CD4-positive, alpha-beta T cell treated with Interleukin-15 for 4 hours (primary cell): ENCODE measurements around the gene FAM120A.

Experiments used
- DNase-seq: peaks from one replicate; pipeline ENCODE4 v3.0.0-alpha.2; 2020; ENCODE audit warnings: low spot score

The FAM120A gene

DNA sequence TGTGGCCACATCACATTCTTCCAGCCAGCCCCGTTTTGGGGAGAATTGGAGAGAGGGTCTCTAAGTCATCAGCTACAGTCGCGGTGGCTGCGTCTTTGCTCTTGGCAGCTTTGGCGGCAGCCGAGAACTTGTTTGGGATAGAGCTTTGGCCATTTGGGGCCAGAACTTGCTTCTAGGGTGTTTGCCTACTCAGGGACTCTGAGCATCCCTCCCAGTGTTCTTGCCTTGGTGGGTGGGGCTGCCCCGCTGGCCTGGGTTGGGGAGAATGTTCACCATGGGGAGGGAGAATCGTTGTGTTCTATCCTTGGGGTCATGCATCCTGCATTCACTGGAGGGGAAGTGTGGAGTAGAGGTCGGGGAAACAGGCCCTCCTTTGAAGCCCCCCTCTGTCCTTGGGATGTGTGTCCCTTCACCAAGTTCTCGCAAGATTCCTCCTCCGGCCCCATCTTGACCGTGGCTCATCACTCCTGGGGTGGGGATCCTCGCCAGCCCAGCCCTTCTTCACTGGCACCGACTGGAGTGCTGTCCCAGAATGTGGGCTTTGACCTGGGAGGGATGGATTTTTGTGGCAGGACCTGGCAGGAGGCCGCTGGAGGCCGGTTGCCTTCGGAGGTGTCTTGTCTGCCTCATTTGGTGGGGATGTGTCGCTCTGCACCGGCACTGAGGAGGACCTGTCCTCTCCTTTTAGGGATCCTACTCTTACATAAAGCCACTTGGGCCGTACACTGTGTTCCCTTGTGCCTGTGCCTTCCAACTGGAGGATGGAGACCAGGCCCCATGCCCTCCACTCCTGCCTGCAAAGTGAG is 128.4 kb downstream of the FAM120A start:
- DNase-seq: no peak

DNA sequence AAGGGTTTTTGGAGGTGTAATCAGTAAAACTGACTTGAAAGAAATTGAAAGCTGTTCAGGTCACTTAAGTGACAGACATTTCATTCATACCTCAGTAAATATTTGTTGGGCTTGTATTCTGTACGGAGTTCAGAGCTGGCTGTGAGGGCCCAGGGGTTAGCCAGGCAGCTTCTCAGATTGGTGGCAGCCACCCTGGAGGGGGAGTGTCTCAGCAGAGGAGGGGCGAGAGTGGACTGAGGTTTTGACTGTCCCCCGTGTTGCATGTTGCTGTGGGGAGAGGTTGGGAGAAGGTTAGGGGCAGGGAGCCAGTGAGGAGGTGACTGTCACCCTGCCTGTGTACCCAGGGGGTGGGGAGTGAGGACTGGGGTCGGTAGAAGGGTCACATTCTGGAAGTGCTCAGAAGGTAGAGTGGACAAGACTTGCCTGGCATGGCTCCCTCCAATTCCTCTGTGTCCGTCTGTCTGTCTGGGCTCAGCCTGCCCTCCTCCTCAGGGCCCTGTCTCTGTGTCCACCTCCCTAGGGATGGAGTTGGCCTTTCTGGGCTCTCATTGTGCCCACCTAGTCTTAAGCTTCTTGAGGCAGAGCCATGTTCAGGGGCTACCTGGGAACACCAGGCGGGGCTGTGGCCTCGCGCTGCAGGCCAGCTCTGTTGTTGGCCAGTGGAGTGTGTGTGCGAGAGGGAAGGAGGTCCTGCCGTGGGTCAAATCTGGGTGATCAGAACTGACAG is 129.3 kb downstream of the FAM120A start:
- DNase-seq: no peak

GRCh38 chr9:93582115-93582514 is 130.6 kb downstream of the FAM120A start:
- DNase-seq: no peak

- DNase-seq: no peak
Observed at GRCh38 chr9:93582550-93582949, 131.1 kb downstream of the FAM120A start.

DNA sequence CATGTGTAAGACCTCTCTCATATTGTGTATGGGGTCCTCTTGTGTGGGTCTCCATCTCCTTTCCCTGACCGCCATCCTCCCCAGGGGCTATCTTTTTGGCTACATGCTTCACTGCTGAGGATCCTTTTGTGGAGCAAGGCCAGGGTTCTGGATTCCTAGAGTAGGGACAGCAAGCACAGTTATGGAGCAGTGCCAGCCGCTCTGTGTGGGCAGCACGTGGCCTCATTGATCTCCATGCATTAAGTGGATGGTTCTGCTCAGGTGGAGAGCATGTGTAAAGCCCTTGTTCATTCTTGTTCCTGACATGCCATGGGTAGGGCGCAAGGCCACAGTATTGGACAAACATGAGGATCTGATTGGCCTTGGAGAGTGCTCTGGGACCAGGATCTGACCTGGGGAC is 133.8 kb downstream of the FAM120A start:
- DNase-seq: no peak

DNA sequence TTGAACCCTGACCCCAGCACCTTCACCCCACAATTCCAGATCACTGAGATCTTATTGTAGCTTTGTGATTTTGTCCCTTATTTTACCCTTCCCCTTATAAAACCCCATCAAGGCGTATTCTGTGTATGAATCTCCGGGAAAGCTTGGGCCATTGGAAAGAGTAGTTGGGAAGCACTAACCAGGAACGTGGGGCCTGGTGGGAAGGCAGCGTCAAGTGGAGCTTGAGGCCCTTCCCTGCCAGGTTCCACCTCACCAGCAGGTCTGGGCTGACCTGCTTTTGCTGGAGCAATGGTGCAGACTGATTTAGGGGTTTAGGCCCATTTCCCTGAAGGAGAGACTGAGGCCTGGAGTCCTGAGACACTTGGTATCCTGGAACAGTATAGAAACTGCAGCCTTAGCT is 134.2 kb downstream of the FAM120A start:
- no peak for DNase-seq

GRCh38 chr9:93586290-93587057 is 135.0 kb downstream of the FAM120A start:
- DNase-seq: no peak

DNA sequence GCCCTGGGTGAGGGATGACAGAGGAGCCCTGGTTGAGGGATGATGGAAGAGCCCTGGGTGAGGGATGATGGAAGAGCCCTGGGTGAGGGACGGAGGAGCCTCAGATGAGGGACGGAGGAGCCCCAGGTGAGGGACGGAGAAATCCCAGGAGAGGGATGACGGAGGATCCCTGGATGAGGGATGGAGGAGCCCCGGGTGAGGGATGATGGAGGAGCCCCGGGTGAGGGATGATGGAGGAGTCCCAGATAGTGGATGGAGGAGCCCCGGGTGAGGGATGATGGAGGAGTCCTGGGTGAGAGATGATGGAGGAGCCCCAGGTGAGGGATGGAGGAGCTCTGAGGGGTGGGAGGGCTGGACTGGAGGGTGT is 135.8 kb downstream of the FAM120A start:
- no peak for DNase-seq

DNA sequence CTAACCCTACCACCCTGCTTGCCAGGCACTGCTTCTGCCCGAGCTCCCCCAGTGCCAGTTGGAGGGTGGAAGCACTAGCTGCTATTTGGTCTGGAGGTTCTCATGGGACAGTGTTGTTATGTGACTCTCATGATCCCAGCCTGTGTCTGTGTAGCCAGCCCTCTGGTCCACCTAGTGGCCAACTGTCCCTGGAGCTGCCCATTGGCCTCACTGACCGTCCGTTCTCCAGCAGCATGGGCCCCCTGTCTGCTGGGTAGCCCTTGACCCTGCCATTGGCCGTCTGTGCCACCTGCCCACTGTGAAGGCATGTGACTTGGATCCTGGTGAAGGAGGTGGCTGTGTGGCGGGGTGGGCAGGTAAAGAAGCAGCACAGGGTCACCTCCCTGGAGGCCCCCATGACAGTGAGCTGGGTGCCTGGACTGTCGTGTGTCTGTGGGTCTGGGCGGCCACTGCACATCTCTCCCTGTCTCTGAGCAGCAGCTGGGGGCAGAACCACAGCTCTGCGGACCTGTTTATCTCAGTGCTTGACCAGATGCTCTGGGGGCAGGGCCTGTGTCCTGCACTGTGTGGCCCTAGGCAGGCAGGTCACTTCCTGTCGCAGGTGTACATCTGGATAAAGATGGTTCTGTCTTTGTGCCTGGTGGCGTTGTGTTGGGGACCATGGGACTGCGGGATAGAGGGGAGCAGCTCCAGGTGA is 136.3 kb downstream of the FAM120A start:
- DNase-seq: no peak

DNA sequence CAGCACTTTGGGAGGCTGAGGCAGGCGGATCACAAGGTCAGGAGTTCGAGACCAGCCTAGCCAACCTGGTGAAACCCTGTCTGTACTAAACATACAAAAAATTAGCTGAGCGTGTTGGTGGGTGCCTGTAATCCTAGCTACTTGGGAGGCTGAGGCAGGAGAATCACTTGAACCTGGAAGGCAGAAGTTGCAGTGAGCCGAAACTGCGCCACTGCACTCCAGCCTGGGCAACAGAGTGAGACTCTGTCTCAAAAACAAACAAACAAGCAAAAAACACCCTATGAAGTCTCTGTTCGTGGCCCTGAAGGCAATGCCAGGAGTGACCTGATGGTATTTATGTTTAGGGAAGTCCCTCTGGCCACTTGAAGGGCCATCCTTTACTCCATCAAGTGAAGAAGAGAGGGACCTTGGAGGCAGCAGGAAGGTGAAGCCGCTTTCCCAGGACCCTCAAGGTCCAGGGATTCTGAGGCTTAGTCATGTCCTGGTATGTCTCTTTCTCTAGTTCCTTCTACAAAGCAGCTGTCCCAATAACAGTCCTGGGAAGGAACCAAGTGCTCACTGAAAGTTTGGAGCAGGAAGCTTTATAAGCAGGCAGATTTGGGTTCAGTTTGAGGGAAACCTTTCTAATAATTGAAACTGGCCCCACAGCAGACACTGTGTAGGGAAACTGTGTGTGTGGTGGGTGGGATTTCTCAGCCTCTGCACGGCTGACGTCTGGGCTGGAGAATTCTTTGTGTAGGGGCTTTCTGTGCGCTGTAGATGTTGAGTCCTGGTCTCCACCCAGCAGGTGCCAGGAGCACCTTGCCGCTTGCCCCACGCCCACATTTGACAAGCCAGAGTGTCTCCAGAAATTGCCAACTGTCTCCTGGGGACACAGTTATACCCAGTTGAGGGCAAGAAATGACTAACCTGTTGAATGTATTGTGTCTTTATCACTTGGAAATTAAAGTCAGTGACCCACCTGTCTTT is 137.4 kb downstream of the FAM120A start:
- no peak for DNase-seq

GRCh38 chr9:93589688-93590087 is 138.2 kb downstream of the FAM120A start:
- DNase-seq: no peak

- DNase-seq: no peak
Observed at GRCh38 chr9:93590609-93591234, 139.2 kb downstream of the FAM120A start.

DNA sequence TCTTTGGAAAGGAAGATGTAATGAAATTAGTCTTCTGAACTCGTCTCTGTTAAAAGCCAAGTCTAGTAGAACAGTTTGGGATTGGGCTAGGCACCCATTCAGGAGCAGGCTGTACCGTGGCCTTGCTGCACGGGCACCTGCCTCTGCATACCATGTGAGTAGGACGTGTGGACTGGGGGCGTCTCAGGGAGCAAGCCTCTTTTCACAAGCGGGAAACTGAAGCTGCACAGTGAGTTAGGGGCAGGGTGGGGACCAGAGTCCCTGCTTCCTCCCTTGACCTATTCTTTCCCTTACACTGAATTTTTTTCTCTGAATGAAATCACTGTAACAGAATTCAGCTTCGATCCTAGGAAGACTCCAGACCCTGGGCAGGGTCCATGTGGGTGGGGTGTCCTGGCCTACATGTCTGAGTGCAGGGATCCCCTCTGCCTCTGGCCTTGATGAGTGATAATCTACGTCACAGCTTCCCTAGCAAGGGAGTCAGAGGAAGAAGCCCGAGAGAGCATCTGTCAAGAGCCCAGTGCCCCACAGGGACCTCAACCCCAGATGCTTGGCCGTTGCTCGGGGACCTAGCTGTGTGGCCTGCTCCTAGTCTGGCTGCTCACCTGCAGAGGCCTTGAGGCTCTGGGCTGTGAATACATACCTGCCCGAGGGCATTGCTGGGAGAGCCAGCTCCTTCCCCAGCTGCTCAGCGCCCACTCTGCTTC is 140.0 kb downstream of the FAM120A start:
- no peak for DNase-seq

GRCh38 chr9:93592008-93592642 is 140.6 kb downstream of the FAM120A start:
- no peak for DNase-seq

GRCh38 chr9:93592643-93593021 is 141.1 kb downstream of the FAM120A start:
- no peak for DNase-seq

DNA sequence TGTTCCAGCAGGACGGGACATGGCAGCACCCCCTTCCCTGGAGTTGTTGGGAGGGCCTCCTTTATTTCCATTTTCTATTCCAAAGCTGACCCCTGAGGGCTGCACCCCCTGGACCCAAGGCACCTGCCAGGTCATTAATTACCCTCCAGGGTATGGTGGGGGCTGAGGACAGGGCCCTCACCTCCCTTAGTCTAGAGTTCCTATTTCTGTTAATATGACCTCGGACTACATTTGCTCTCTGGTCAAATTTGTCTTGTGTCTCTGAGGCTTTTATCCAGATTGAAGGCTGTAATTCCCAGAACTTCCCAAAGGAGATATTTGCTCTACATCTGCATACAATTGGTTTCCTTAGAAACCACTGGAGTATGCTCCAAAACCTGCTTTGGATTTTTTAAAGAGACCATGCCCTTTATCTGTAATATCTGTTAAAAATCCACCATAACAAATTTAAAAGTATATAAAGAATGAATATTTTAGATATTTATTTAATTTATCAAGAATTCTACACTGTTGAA is 141.7 kb downstream of the FAM120A start:
- DNase-seq: no peak

GRCh38 chr9:93594041-93594756 is 142.7 kb downstream of the FAM120A start:
- DNase-seq: no peak

- no peak for DNase-seq
Observed at GRCh38 chr9:93595461-93595860, 144.0 kb downstream of the FAM120A start.
